Measurements from ENCODE around the gene SAP25. TPM values are rescaled to one million over a fixed set of nuclear protein-coding genes. Genes with fewer than 3 reads are reported as not detected.
A peak's percentile ranks its signal among the peaks of the same experiment; 100 is the strongest.

Gene SAP25
- total and polyA plus RNA-seq, 2 of the 8 experiments (the other 6 are each of a cell fraction or from before 2014, with no cell fraction given): 3.6 to 5.8 TPM

- no peak for TF ChIP-seq TAF7 (optimal IDR thresholded peaks at IDR 0.05; ENCODE audit: borderline replicate concordance, low read depth, low read length)
- peak in 1 of 2 experiments; percentile 65; a peak in 1 of 4 replicates for TF ChIP-seq SIN3A (conservative IDR thresholded peaks at IDR 0.05 in 1 of 2, IDR thresholded peaks at IDR 0.05 in 1 of 2; ENCODE audit: low read depth in 1 of 2, low read length in 2 of 2)
- TF ChIP-seq CTCF (IDR thresholded peaks at IDR 0.05; ENCODE audit: control extremely low read depth in 1 of 3, insufficient read depth in 1 of 3, low read depth in 1 of 3, low read length in 3 of 3): 0 out of 4 replicates have a peak, but pooled peaks of 1 of the 3 experiments have one; percentile 0
- peak; percentile 72; the same call in 1 of the 2 replicates for TF ChIP-seq TBP (IDR thresholded peaks at IDR 0.05; ENCODE audit: low read depth, low read length)
- TF ChIP-seq SIX5 (IDR thresholded peaks at IDR 0.05; ENCODE audit: low read depth, low read length): no peak
- no peak for TF ChIP-seq SRF (IDR thresholded peaks at IDR 0.05; ENCODE audit: low read depth, low read length)
- TF ChIP-seq PHF8 (conservative IDR thresholded peaks at IDR 0.05; ENCODE audit: low read depth, low read length): no peak; the same call in 1 of the 2 replicates
- 0 out of 4 replicates have a peak, but pooled peaks of 1 of the 2 experiments have one; percentile 4 for TF ChIP-seq RAD21 (IDR thresholded peaks at IDR 0.05 in 1 of 2, conservative IDR thresholded peaks at IDR 0.05 in 1 of 2; ENCODE audit: low read depth in 2 of 2, low read length in 2 of 2)
Measured at GRCh38 chr7:100586266-100587025, 12.7 kb upstream of the SAP25 start, which contains the start of gene FBXO24 (continued).
